DMS 273 (cell line): ENCODE data around the gene LPIN3.

Experiments used
- DNase-seq: peaks from one replicate; lab custom pipeline; 2025; ENCODE audit not compliant: unreplicated experiment; lab: John Stamatoyannopoulos, UW

The LPIN3 gene

GRCh38 chr20:41365777-41366545 lies 25.3 kb downstream of the LPIN3 start:
- peak; percentile 66 for DNase-seq

GRCh38 chr20:41366546-41367392 lies 26.1 kb downstream of the LPIN3 start, which contains the start of gene EMILIN3:
EMILIN3 (minus strand) TSS chr20:41366818; CDS start chr20:41366634, 184 bp downstream.
- peak; percentile 66 for DNase-seq

- no peak for DNase-seq
Measured at GRCh38 chr20:41367393-41367695, 26.7 kb downstream of the LPIN3 start.

GRCh38 chr20:41367956-41368355 lies 27.3 kb downstream of the LPIN3 start:
- DNase-seq, result no peak

GRCh38 chr20:41369673-41370072 lies 29.1 kb downstream of the LPIN3 start:
- DNase-seq, result no peak

GRCh38 chr20:41370176-41370575 lies 29.6 kb downstream of the LPIN3 start:
- no peak for DNase-seq

GRCh38 chr20:41371371-41371770 lies 30.8 kb downstream of the LPIN3 start:
- DNase-seq, result peak; percentile 26

GRCh38 chr20:41373251-41373783 lies 32.7 kb downstream of the LPIN3 start:
- no peak for DNase-seq

GRCh38 chr20:41373931-41374920 lies 33.6 kb downstream of the LPIN3 start:
- no peak for DNase-seq

- no peak for DNase-seq
Measured at GRCh38 chr20:41375846-41376245, 35.2 kb downstream of the LPIN3 start.

- no peak for DNase-seq
Measured at GRCh38 chr20:41376349-41376748, 35.7 kb downstream of the LPIN3 start.

GRCh38 chr20:41377275-41377674 lies 36.7 kb downstream of the LPIN3 start:
- no peak for DNase-seq

GRCh38 chr20:41379551-41379950 lies 38.9 kb downstream of the LPIN3 start:
- DNase-seq, result no peak

- DNase-seq, result no peak
Measured at GRCh38 chr20:41380551-41381193, 40.1 kb downstream of the LPIN3 start.

GRCh38 chr20:41382791-41383305 lies 42.2 kb downstream of the LPIN3 start:
- no peak for DNase-seq

- no peak for DNase-seq
Measured at GRCh38 chr20:41386502-41387427, 46.1 kb downstream of the LPIN3 start.

GRCh38 chr20:41387444-41387851 lies 46.8 kb downstream of the LPIN3 start:
- DNase-seq, result peak; percentile 43

GRCh38 chr20:41390889-41391288 lies 50.3 kb downstream of the LPIN3 start:
- DNase-seq, result no peak

- DNase-seq, result no peak
Measured at GRCh38 chr20:41391587-41392001, 51.0 kb downstream of the LPIN3 start.
